OCI-LY7 (cell line): ENCODE data around the gene DYRK4. TPM values are rescaled to one million over a fixed set of nuclear protein-coding genes. Genes with fewer than 3 reads are reported as not detected.

ENCODE experiments used
- BruUV-seq: library from RNA; stranded (reverse); fragments of 400-500 nt; replicated peaks from 2 replicates; lab custom pipeline; 2021; lab: Mats Ljungman, UMichigan
- CTCF ChIA-PET: fragments of 300-600 bp; sonication (Branson Sonifier 250); formaldehyde crosslinking; loops from one replicate; lab custom pipeline; 2022; ENCODE audit warnings: antibody characterized with exemption; ENCODE audit not compliant: unreplicated experiment; lab: Charles Lee
- POLR2A ChIA-PET: fragments of 300-600 bp; sonication (Branson Sonifier 250); formaldehyde crosslinking; loops from one replicate; lab custom pipeline; 2022; ENCODE audit warnings: antibody characterized with exemption; lab: Charles Lee
- DNase-seq: peaks from one replicate; pipeline ENCODE4 v3.0.0-alpha.2; 2015; ENCODE audit warnings: low spot score
- H2AFZ ChIP-seq: fragments of 200-600 bp; sonication (generic), shearing (Covaris generic); 2 replicates; pipeline ENCODE4 v1.6.1; 2014; ENCODE audit warnings: mild to moderate bottlenecking, antibody characterized with exemption, low read length, moderate library complexity
- H3K27ac ChIP-seq: fragments of 200-600 bp; sonication (generic); 2 replicates; pipeline ENCODE4 v1.5.1; 2014; ENCODE audit warnings: mixed run types, low read depth, mild to moderate bottlenecking, moderate library complexity, low read length, inconsistent platforms; ENCODE audit not compliant: poor library complexity, severe bottlenecking
- H3K36me3 ChIP-seq: fragments of 200-600 bp; sonication (generic); 2 replicates; pipeline ENCODE4 v1.6.1; 2014; ENCODE audit warnings: mild to moderate bottlenecking, antibody characterized with exemption, low read length, moderate library complexity, mixed read lengths; ENCODE audit not compliant: insufficient read depth
- H3K4me1 ChIP-seq: fragments of 200-600 bp; sonication (generic); 2 replicates; pipeline ENCODE4 v1.5.1; 2014; ENCODE audit warnings: mild to moderate bottlenecking, low read length; ENCODE audit not compliant: insufficient read depth, poor library complexity, severe bottlenecking
- H3K4me2 ChIP-seq: fragments of 200-600 bp; sonication (generic); 2 replicates; pipeline ENCODE4 v1.6.1; 2014; ENCODE audit warnings: mild to moderate bottlenecking, low read length
- H3K4me3 ChIP-seq: fragments of 200-600 bp; sonication (generic); 2 replicates; pipeline ENCODE4 v1.5.1; 2014; ENCODE audit warnings: mild to moderate bottlenecking, low read depth, low read length; ENCODE audit not compliant: poor library complexity, severe bottlenecking
- H3K79me2 ChIP-seq: fragments of 200-600 bp; sonication (generic); 2 replicates; pipeline ENCODE4 v1.6.1; 2016; ENCODE audit warnings: low read depth, mild to moderate bottlenecking, low read length, moderate library complexity, mixed read lengths; ENCODE audit not compliant: insufficient read depth
- H3K9me2 ChIP-seq: fragments of 200-600 bp; sonication (generic); 2 replicates; pipeline ENCODE4 v1.6.1; 2016; ENCODE audit warnings: mild to moderate bottlenecking, low read length, mixed read lengths; ENCODE audit not compliant: insufficient read depth
- H3K9me3 ChIP-seq: fragments of 200-600 bp; sonication (generic); 2 replicates; pipeline ENCODE4 v1.6.1; 2014; ENCODE audit warnings: mild to moderate bottlenecking, mixed run types, low read length, mixed read lengths
- H4K20me1 ChIP-seq: fragments of 200-600 bp; sonication (generic); 2 replicates; pipeline ENCODE4 v1.6.1; 2014; ENCODE audit warnings: mild to moderate bottlenecking, antibody characterized with exemption, low read length, moderate library complexity, mixed read lengths; ENCODE audit not compliant: insufficient read depth
- CTCF ChIP-seq: fragments of 200-600 bp; sonication (generic); conservative IDR thresholded peaks from 2 replicates; pipeline ENCODE4 v1.5.1; 2014; ENCODE audit warnings: mild to moderate bottlenecking, antibody characterized with exemption, low read length, moderate library complexity, mixed read lengths
- EZH2phosphoT487 ChIP-seq: fragments of 200-600 bp; sonication (generic); IDR thresholded peaks from 2 replicates; pipeline ENCODE4 v1.6.1; 2018; ENCODE audit warnings: low read depth, borderline replicate concordance, mild to moderate bottlenecking, mixed run types, antibody characterized with exemption, low read length, moderate library complexity, mixed read lengths
- intact Hi-C: fragments of 100-400 bp; cut with micrococcal nuclease; formaldehyde crosslinking; loops from one replicate; pipeline ENCODE4 v1.10.0; 2022; ENCODE audit not compliant: unreplicated experiment
- total RNA-seq, 2 experiments: library from RNA; depleted of rRNA in 1 of 2; stranded (reverse); fragments of >200 nt in 1 of 2; shearing (Covaris generic) in 1 of 2; gene quantifications; 2 replicates each; pipeline ENCODE4 v1.2.3, GENCODE V29; 2014 to 2022

DYRK4 gene
- total RNA-seq, 2 experiments from 2014 or later, result 23.1 to 33.9 TPM

GRCh38 chr12:4556735-4557530 is 5.1 kb upstream of the DYRK4 start:
- DNase-seq, result no peak
- H3K79me2 ChIP-seq, result 0 out of 2 replicates have a peak, but pooled peaks cover 4% of the 10 kb centered on the region
- H2AFZ ChIP-seq, result no peak overlapping the region
- no peaks in the 10 kb centered on the region for H4K20me1 ChIP-seq
- H3K4me3 ChIP-seq, result no peak overlapping the region
- no TSS peak for BruUV-seq
- H3K36me3 ChIP-seq, result peaks cover 84% of the 10 kb centered on the region
- ChIA-PET POLR2A (interaction anchor here (0.5 kb wide), 1 partner anchor 231 kb away, joined by 3 read pairs; no protein-coding TSS in a partner anchor), CTCF (no interaction called here)
- no peak overlapping the region for H3K27ac ChIP-seq
- H3K4me1 ChIP-seq, result no peaks in the 10 kb centered on the region
- intact Hi-C loops, result no loop called here
- H3K9me2 ChIP-seq, result no peaks in the 10 kb centered on the region
- H3K9me3 ChIP-seq, result no peaks in the 10 kb centered on the region
- TF ChIP-seq CTCF, result no peak
- no peak for TF ChIP-seq EZH2phosphoT487
- no peak overlapping the region for H3K4me2 ChIP-seq

- H3K4me1 ChIP-seq, result no peaks in the 10 kb centered on the region
- DNase-seq, result no peak
- no peaks in the 10 kb centered on the region for H3K9me2 ChIP-seq
- H3K36me3 ChIP-seq, result peaks cover 78% of the 10 kb centered on the region
- H2AFZ ChIP-seq, result no peak overlapping the region
- ChIA-PET POLR2A (interaction anchor here (0.5 kb wide), 1 partner anchor 232 kb away, joined by 3 read pairs; no protein-coding TSS in a partner anchor), CTCF (no interaction called here)
- H3K4me2 ChIP-seq, result no peak overlapping the region
- intact Hi-C loops, result no loop called here
- TF ChIP-seq CTCF, result no peak
- no peak for TF ChIP-seq EZH2phosphoT487
- BruUV-seq, result no TSS peak
- no peaks in the 10 kb centered on the region for H3K9me3 ChIP-seq
- H3K79me2 ChIP-seq, result 0 out of 2 replicates have a peak, but pooled peaks cover 4% of the 10 kb centered on the region
- no peak overlapping the region for H3K27ac ChIP-seq
- H4K20me1 ChIP-seq, result no peaks in the 10 kb centered on the region
- no peak overlapping the region for H3K4me3 ChIP-seq
These were observed 4.4 kb upstream of the DYRK4 start for GRCh38 chr12:4557586-4557985.

GRCh38 chr12:4558171-4558570 is 3.8 kb upstream of the DYRK4 start:
- H2AFZ ChIP-seq, result no peak overlapping the region
- H3K4me3 ChIP-seq, result no peak overlapping the region
- H3K79me2 ChIP-seq, result no peaks in the 10 kb centered on the region
- POLR2A ChIA-PET, result no interaction called here
- H3K4me2 ChIP-seq, result no peak overlapping the region
- H4K20me1 ChIP-seq, result no peaks in the 10 kb centered on the region
- no peak for DNase-seq
- TF ChIP-seq EZH2phosphoT487 (no peak), CTCF (no peak)
- no TSS peak for BruUV-seq
- H3K27ac ChIP-seq, result no peak overlapping the region
- no peaks in the 10 kb centered on the region for H3K9me2 ChIP-seq
- peaks cover 72% of the 10 kb centered on the region for H3K36me3 ChIP-seq
- intact Hi-C loops, result no loop called here
- CTCF ChIA-PET, result no interaction called here
- H3K4me1 ChIP-seq, result no peaks in the 10 kb centered on the region
- H3K9me3 ChIP-seq, result no peaks in the 10 kb centered on the region
